Kidney (tissue), 14 donors: Measurements from ENCODE around the gene SOBP. TPM values are rescaled to one million over a fixed set of nuclear protein-coding genes. Genes with fewer than 3 reads are reported as not detected.

Experiments used
- DNase-seq, 5 donors: peaks; one replicate each; pipeline ENCODE4 v3.0.0-alpha.2; 2013 to 2020
- FAIRE-seq: peaks from 2 replicates; lab custom pipeline; 2012; peaks lifted over from hg19 to GRCh38; lab: Jason Lieb, UNC
- H3K27ac ChIP-seq, 2 donors: one replicate each; pipeline ENCODE4 v1.7.0; 2013; ENCODE audit warnings: low read depth in 2 of 2, low read length in 2 of 2, inconsistent platforms in 1 of 2
- H3K27me3 ChIP-seq: one replicate; pipeline ENCODE4 v1.7.1; 2013; ENCODE audit warnings: low read length, inconsistent platforms; ENCODE audit not compliant: control insufficient read depth, insufficient read depth
- H3K36me3 ChIP-seq, 3 donors: one replicate each; pipeline versions ENCODE4 v1.7.0 to v1.7.1; 2013; ENCODE audit warnings: low read length in 3 of 3, control low read depth in 1 of 3, inconsistent platforms in 1 of 3; ENCODE audit not compliant: insufficient read depth in 3 of 3, control insufficient read depth in 2 of 3
- H3K4me1 ChIP-seq, 3 donors: one replicate each; pipeline versions ENCODE4 v1.7.0 to v1.7.1; 2013; ENCODE audit warnings: low read length in 3 of 3, inconsistent platforms in 1 of 3, low read depth in 1 of 3; ENCODE audit not compliant: control insufficient read depth in 2 of 3, insufficient read depth in 2 of 3
- H3K4me3 ChIP-seq, 3 donors: one replicate each; pipeline versions ENCODE4 v1.7.0 to v1.8.1; 2013; ENCODE audit warnings: low read length in 3 of 3, control low read depth in 1 of 3, inconsistent platforms in 1 of 3
- H3K9ac ChIP-seq, 3 donors: one replicate each; pipeline versions ENCODE4 v1.7.0 to v1.7.1; 2013; ENCODE audit warnings: low read length in 3 of 3, control low read depth in 1 of 3, inconsistent platforms in 1 of 3
- H3K9me3 ChIP-seq, 3 donors: one replicate each; pipeline versions ENCODE4 v1.7.0 to v1.7.1; 2013; ENCODE audit warnings: low read length in 3 of 3, control low read depth in 1 of 3, inconsistent platforms in 1 of 3; ENCODE audit not compliant: control insufficient read depth in 2 of 3, insufficient read depth in 1 of 3
- intact Hi-C: fragments of 100-400 bp; cut with DNase I; formaldehyde crosslinking; loops from one replicate; pipeline ENCODE4 v1.11.1; 2022
- polyA plus RNA-seq: library from polyadenylated mRNA; stranded (reverse); fragments of 350-450 nt; fragmentation: Illumina TruSeq; extraction: RNeasy Lipid Tissue Mini Kit (QIAGEN cat#74804); gene quantifications from one replicate; pipeline ENCODE4 v1.2.3, GENCODE V29; 2014; ENCODE audit warnings: low read depth, low replicate concordance; ENCODE audit not compliant: insufficient read depth
- total RNA-seq: library from RNA; stranded (reverse); fragmentation: NEBNext Ultra II Directional; extraction: Animal tissue kit (Norgen Biotek cat#: 25700); gene quantifications from one replicate; pipeline ENCODE4 v1.2.1, GENCODE V29; 2021
- TF ChIP-seq, protein P1 (sequence below): IDR thresholded peaks from 3 replicates; pipeline ENCODE4 v1.5.1; 2012; ENCODE audit warnings: mild to moderate bottlenecking, moderate library complexity, borderline replicate concordance; ENCODE audit not compliant: insufficient read depth; ENCODE audit errors: extremely low read depth
- donor health status: control.
- donor health status: control.
- donor health status: control.
- donor health status: control.
- donor health status: control.
- donor health status: DM: yes; HTN: yes; CAD: no.
- donor health status: Normal renal cell carcinoma (clear cell type).

SOBP gene
- total and polyA plus RNA-seq, 2 donors from 2014 or later: 5.4 to 9.5 TPM

DNA sequence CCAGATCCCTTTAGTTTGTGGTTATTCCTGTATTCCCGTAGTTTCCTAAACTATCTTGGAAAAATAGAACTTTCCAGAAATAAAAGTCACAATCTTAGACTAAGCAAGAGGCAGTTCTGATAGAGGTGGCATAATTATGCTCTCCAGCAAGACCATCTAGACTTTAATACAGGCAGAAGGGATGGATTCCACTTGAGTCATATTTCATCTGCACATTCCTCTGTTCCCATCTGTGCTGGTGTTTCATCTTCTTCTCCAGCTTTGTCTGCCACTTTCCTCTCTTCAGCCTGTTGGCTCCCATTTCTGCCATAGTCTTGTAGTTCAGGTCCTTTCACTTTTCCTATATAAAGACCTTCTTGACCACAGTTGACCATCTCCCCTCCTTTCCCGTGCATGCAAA is 102.9 kb downstream of the SOBP start:
- TF ChIP-seq, protein P1, sequence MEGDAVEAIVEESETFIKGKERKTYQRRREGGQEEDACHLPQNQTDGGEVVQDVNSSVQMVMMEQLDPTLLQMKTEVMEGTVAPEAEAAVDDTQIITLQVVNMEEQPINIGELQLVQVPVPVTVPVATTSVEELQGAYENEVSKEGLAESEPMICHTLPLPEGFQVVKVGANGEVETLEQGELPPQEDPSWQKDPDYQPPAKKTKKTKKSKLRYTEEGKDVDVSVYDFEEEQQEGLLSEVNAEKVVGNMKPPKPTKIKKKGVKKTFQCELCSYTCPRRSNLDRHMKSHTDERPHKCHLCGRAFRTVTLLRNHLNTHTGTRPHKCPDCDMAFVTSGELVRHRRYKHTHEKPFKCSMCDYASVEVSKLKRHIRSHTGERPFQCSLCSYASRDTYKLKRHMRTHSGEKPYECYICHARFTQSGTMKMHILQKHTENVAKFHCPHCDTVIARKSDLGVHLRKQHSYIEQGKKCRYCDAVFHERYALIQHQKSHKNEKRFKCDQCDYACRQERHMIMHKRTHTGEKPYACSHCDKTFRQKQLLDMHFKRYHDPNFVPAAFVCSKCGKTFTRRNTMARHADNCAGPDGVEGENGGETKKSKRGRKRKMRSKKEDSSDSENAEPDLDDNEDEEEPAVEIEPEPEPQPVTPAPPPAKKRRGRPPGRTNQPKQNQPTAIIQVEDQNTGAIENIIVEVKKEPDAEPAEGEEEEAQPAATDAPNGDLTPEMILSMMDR: no peak
- Histone ChIP-seq H3K4me1 (no peaks in the 10 kb centered on the region), H3K27ac (no peak overlapping the region), H3K9ac (no peak overlapping the region), H3K36me3 (no peaks in the 10 kb centered on the region), H3K27me3 (no peaks in the 10 kb centered on the region), H3K4me3 (no peak overlapping the region), H3K9me3 (no peaks in the 10 kb centered on the region)
- no peak for DNase-seq
- FAIRE-seq: no peak
- intact Hi-C loops: no loop called here

DNA sequence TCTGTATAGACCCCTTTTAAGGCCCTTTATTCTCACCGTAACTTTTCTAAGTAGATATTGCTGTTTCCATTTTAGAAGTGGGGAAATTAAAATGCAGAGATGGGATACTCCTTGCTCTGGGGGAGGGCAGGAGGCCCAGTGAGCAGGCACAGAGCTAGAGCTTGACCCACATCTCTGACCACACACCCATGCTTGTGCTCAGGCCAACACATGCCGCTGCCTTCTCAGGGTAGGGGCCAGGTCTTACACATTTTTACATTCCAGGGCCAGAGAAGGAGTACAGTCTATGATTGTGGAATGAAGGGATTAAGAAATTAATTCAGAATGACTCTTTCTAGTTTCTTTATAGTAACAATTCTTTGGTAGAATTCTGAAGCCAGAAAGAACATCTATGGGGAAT is 104.8 kb downstream of the SOBP start:
- no peaks in the 10 kb centered on the region for H3K9me3 ChIP-seq
- no peaks in the 10 kb centered on the region for H3K4me1 ChIP-seq
- TF ChIP-seq, protein P1: no peak
- no peak for FAIRE-seq
- no peak overlapping the region for H3K9ac ChIP-seq
- H3K36me3 ChIP-seq: no peaks in the 10 kb centered on the region
- no peak overlapping the region for H3K4me3 ChIP-seq
- H3K27me3 ChIP-seq: no peaks in the 10 kb centered on the region
- intact Hi-C loops: no loop called here
- DNase-seq: no peak
- no peak overlapping the region for H3K27ac ChIP-seq

- H3K27me3 ChIP-seq: no peaks in the 10 kb centered on the region
- TF ChIP-seq, protein P1: no peak
- no peaks in the 10 kb centered on the region for H3K9me3 ChIP-seq
- no peak overlapping the region for H3K27ac ChIP-seq
- peaks cover 0 to 19% (median 3%) of the 10 kb centered on the region in 3 donors for H3K4me1 ChIP-seq
- H3K4me3 ChIP-seq: no peak overlapping the region
- H3K36me3 ChIP-seq: no peaks in the 10 kb centered on the region
- H3K9ac ChIP-seq: no peak overlapping the region
- no peak for FAIRE-seq
- DNase-seq: no peak
- intact Hi-C loops: no loop called here
These were observed 108.2 kb downstream of the SOBP start for GRCh38 chr6:107598091-107598490.

DNA sequence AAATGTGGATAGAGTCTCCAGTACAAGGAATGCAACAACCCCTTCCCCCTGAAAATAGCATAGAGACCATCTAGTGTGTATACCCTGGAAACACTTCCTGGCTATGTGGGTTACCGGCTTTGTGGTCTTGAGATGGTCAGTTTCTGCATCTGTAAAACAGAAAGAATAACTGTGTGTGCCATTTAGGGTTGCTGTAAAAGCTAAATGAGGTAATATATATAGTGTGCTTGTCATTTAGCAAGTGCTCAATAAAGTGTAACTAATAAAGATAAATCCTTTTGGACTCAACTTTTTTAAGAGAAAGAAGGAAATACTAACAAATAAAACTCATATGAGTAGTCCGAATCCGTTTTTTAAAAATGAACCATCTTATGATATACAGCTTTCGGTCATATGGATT is 109.1 kb downstream of the SOBP start:
- FAIRE-seq: no peak
- H3K4me1 ChIP-seq: peaks cover 0 to 19% (median 3%) of the 10 kb centered on the region in 3 donors

More for the DNA sequence above, 109.1 kb downstream of the SOBP start:
- intact Hi-C loops: no loop called here
- no peak overlapping the region for H3K9ac ChIP-seq
- H3K36me3 ChIP-seq: no peaks in the 10 kb centered on the region
- H3K27ac ChIP-seq: no peak overlapping the region
- no peaks in the 10 kb centered on the region for H3K27me3 ChIP-seq
- TF ChIP-seq, protein P1: no peak
- H3K9me3 ChIP-seq: no peaks in the 10 kb centered on the region
- DNase-seq: no peak
- no peak overlapping the region for H3K4me3 ChIP-seq
